Esophagus muscularis mucosa (tissue), 4 donors: ENCODE data around the gene SOBP.

Experiments
- EP300 ChIP-seq: sonication (generic); formaldehyde crosslinking; IDR thresholded peaks from one replicate; pipeline ENCODE4 v1.6.1; 2017; ENCODE audit warnings: antibody characterized with exemption
- POLR2AphosphoS5 ChIP-seq, 2 donors: sonication (generic); formaldehyde crosslinking; IDR thresholded peaks; one replicate each; pipeline ENCODE4 v1.6.1; 2017; ENCODE audit warnings: antibody characterized with exemption in 2 of 2
- TF ChIP-seq, protein P1 (sequence below), 3 experiments: fragments of 200-600 bp in 2 of 3; fragments of 450-650 bp in 1 of 3; sonication (generic) in 2 of 3; IDR thresholded peaks; one replicate each; pipeline ENCODE4 v1.5.1; 2017 to 2019; ENCODE audit warnings: antibody characterized with exemption in 3 of 3, mild to moderate bottlenecking in 2 of 3, moderate library complexity in 1 of 3

DNA sequence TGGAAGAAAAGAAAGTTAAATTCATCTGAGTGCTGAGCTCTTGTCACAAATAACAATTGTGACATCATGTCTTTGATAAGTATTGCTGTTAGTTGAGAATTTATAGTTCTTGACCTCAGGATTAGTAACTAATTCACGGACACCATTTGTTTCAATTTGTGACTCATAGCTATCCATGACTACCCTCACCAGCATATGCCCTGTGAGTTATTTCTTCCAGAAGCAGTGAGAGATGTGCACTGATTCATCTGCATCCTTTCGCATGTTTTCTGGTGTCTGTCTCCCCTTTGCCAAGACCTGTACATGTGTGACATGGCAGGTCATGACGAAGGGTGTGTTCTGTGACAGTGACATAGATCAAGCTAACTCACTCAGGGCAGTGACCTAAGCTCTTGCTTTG is 86.9 kb downstream of the SOBP start:
- TF ChIP-seq, protein P1, sequence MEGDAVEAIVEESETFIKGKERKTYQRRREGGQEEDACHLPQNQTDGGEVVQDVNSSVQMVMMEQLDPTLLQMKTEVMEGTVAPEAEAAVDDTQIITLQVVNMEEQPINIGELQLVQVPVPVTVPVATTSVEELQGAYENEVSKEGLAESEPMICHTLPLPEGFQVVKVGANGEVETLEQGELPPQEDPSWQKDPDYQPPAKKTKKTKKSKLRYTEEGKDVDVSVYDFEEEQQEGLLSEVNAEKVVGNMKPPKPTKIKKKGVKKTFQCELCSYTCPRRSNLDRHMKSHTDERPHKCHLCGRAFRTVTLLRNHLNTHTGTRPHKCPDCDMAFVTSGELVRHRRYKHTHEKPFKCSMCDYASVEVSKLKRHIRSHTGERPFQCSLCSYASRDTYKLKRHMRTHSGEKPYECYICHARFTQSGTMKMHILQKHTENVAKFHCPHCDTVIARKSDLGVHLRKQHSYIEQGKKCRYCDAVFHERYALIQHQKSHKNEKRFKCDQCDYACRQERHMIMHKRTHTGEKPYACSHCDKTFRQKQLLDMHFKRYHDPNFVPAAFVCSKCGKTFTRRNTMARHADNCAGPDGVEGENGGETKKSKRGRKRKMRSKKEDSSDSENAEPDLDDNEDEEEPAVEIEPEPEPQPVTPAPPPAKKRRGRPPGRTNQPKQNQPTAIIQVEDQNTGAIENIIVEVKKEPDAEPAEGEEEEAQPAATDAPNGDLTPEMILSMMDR (IDR thresholded peaks at IDR 0.05): no peak
- TF ChIP-seq POLR2AphosphoS5 (IDR thresholded peaks at IDR 0.05) (no peak), EP300 (no peak)
